GM19463 (cell line): ENCODE results near the gene GPHB5.

ENCODE experiments used
- ATAC-seq: cut with Tn5 transposase; IDR thresholded peaks from one replicate; pipeline ENCODE4 v1.9.1; 2021; ENCODE audit warnings: mild to moderate bottlenecking, moderate library complexity; ENCODE audit not compliant: unreplicated experiment

The GPHB5 gene

DNA sequence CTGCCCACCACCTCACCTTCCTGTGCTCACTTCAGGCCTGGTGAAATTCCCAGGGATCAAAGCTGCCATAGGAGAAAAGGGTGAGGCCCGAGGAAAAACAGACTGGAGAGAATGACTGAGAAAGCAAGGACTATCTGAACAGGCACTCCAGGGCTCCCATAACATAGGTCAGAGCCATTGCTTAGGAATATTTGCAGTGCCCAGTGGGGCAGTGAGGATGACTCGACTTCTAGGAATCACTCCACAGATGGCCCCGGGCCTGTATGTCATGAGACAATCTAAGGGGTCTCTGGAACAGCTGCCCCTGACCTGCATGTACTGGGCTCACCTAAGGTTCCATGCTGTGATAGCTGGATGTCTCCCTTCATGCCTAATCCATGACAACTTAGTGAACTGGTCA is 51.6 kb downstream of the GPHB5 start:
- no peak for ATAC-seq

DNA sequence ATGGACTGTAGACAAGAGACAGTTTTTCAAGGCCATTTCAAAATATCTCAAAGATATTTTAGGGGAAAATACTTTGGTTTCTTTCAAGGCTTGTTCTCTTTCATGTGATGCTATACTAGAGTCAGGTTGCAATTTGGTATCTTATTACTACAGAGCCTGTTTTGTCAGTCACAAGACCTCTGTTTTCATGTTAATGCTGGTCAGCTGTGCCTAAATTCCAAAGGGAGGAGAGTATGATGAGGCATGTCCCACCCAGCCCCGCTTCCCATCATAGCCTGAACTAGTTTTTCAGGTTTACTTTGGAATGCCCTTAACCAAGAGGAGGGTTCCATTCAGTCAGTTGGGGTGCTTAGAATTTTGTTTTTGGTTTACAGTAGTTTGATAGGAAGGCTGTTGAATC is 52.6 kb downstream of the GPHB5 start:
- no peak for ATAC-seq
